ENCODE measurements around the gene AKAP8L.
"Not testable (repeated sequence)": the region's sequence is repeated elsewhere in the genome, so short reads cannot be mapped to it uniquely, and the experiment has no call there.

AKAP8L gene

GRCh38 chr19:15365264-15365663, 53.5 kb downstream of the AKAP8L start:
- no peak for TF ChIP-seq CTCF (IDR thresholded peaks at IDR 0.05)
- no peak for DNase-seq (ENCODE audit: low spot score)
- H3K4me3 ChIP-seq: no peak overlapping the region

GRCh38 chr19:15363791-15364190, 55.0 kb downstream of the AKAP8L start:
- not testable (repeated sequence) for H3K27ac ChIP-seq; H3K4me3 ChIP-seq; DNase-seq (ENCODE audit: low spot score)

More at GRCh38 chr19:15365264-15365663, 53.5 kb downstream of the AKAP8L start:
- no peak overlapping the region for H3K27ac ChIP-seq

- DNase-seq (ENCODE audit: low spot score); H3K27ac ChIP-seq; H3K4me3 ChIP-seq: not testable (repeated sequence)
Measured at GRCh38 chr19:15363048-15363447, 55.7 kb downstream of the AKAP8L start.

- not testable (repeated sequence) for H3K27ac ChIP-seq, H3K4me3 ChIP-seq
Measured at GRCh38 chr19:15360015-15360414, 58.8 kb downstream of the AKAP8L start.

GRCh38 chr19:15358918-15359317, 59.9 kb downstream of the AKAP8L start:
- DNase-seq (ENCODE audit: low spot score): no peak
- Histone ChIP-seq H3K27ac (no peak overlapping the region), H3K4me3 (no peak overlapping the region)
- no peak for TF ChIP-seq CTCF (IDR thresholded peaks at IDR 0.05)

More at GRCh38 chr19:15360015-15360414, 58.8 kb downstream of the AKAP8L start:
- DNase-seq (ENCODE audit: low spot score): not testable (repeated sequence)

- TF ChIP-seq CTCF (IDR thresholded peaks at IDR 0.05): no peak
- DNase-seq (ENCODE audit: low spot score): no peak
- H3K4me3 ChIP-seq: no peak overlapping the region
- no peak overlapping the region for H3K27ac ChIP-seq
Measured at GRCh38 chr19:15357906-15358305, 60.9 kb downstream of the AKAP8L start.

GRCh38 chr19:15354566-15355296, 64.1 kb downstream of the AKAP8L start:
- Histone ChIP-seq H3K27ac (no peak overlapping the region), H3K4me3 (no peak overlapping the region)
- no peak for TF ChIP-seq CTCF (IDR thresholded peaks at IDR 0.05)
- no peak for DNase-seq (ENCODE audit: low spot score)

- Histone ChIP-seq H3K27ac (no peak overlapping the region), H3K4me3 (no peak overlapping the region)
- no peak for DNase-seq (ENCODE audit: low spot score)
Measured at GRCh38 chr19:15353908-15354307, 64.9 kb downstream of the AKAP8L start.

GRCh38 chr19:15352535-15352934, 66.3 kb downstream of the AKAP8L start:
- DNase-seq (ENCODE audit: low spot score); H3K27ac ChIP-seq; H3K4me3 ChIP-seq: not testable (repeated sequence)

More at GRCh38 chr19:15353908-15354307, 64.9 kb downstream of the AKAP8L start:
- no peak for TF ChIP-seq CTCF (IDR thresholded peaks at IDR 0.05)

- not testable (repeated sequence) for H3K4me3 ChIP-seq; DNase-seq (ENCODE audit: low spot score); H3K27ac ChIP-seq
Measured at GRCh38 chr19:15341328-15341727, 77.5 kb downstream of the AKAP8L start.
